Fibroblast of lung (primary cell): ENCODE data around the gene NUDT13. TPM values are rescaled to one million over a fixed set of nuclear protein-coding genes. Genes with fewer than 3 reads are reported as not detected.

Source experiments
- DNase-seq, 2 donors: peaks; one replicate each; pipeline versions ENCODE4 v3.0.0 to v3.0.0-alpha.2; 2010; ENCODE audit warnings: low read depth in 2 of 2
- H2AFZ ChIP-seq: 2 replicates; pipeline ENCODE4 v1.5.1; 2012; ENCODE audit warnings: low read length, control low read depth, inconsistent platforms
- H3K27ac ChIP-seq: 2 replicates; pipeline ENCODE4 v1.5.1; 2011; ENCODE audit warnings: low read length, control low read depth; ENCODE audit not compliant: insufficient read depth
- H3K27me3 ChIP-seq: 2 replicates; pipeline ENCODE4 v1.5.1; 2011; ENCODE audit warnings: mild to moderate bottlenecking, low read length; ENCODE audit not compliant: control insufficient read depth, insufficient read depth
- H3K36me3 ChIP-seq: 2 replicates; pipeline ENCODE4 v1.5.1; 2011; ENCODE audit warnings: low read length; ENCODE audit not compliant: control insufficient read depth, insufficient read depth
- H3K4me1 ChIP-seq: 2 replicates; pipeline ENCODE4 v1.5.1; 2011; ENCODE audit warnings: low read length; ENCODE audit not compliant: control insufficient read depth, insufficient read depth; ENCODE audit errors: extremely low read depth
- H3K4me2 ChIP-seq: 2 replicates; pipeline ENCODE4 v1.5.1; 2011; ENCODE audit warnings: low read length, control low read depth; ENCODE audit not compliant: insufficient read depth; ENCODE audit errors: extremely low read depth
- H3K4me3 ChIP-seq, 4 experiments: fragments of 200-600 bp in 1 of 4; sonication (generic) in 1 of 4; replicated peaks in 1 of 4; 2 replicates each; pipeline ENCODE4 v1.5.1; 2011 to 2016; ENCODE audit warnings: low read length in 4 of 4, low read depth in 3 of 4, mild to moderate bottlenecking in 3 of 4, control low read depth in 2 of 4, inconsistent platforms in 1 of 4, mixed read lengths in 1 of 4; ENCODE audit not compliant: insufficient read depth in 1 of 4; ENCODE audit errors: control extremely low read depth in 1 of 4
- H3K79me2 ChIP-seq: 2 replicates; pipeline ENCODE4 v1.5.1; 2012; ENCODE audit warnings: mild to moderate bottlenecking, low read length, inconsistent platforms; ENCODE audit not compliant: control insufficient read depth, insufficient read depth
- H3K9ac ChIP-seq: 2 replicates; pipeline ENCODE4 v1.5.1; 2011; ENCODE audit warnings: mild to moderate bottlenecking, low read length, control low read depth; ENCODE audit not compliant: insufficient read depth
- H3K9me3 ChIP-seq: 2 replicates; pipeline ENCODE4 v1.5.1; 2012; ENCODE audit warnings: low read depth, low read length; ENCODE audit not compliant: control insufficient read depth, insufficient read depth
- H4K20me1 ChIP-seq: 2 replicates; pipeline ENCODE4 v1.5.1; 2011; ENCODE audit warnings: low read length; ENCODE audit not compliant: control insufficient read depth, insufficient read depth; ENCODE audit errors: extremely low read depth
- EZH2 ChIP-seq: IDR thresholded peaks from 2 replicates; pipeline ENCODE4 v1.5.1; 2012; ENCODE audit warnings: low read length, control low read depth, mild to moderate bottlenecking; ENCODE audit errors: missing control alignments
- polyA plus RNA-seq, 2 donors: library from polyadenylated mRNA; depleted of rRNA in 1 of 2; stranded (reverse) in 1 of 2; unstranded in 1 of 2; fragments of >200 nt; gene quantifications; 2 replicates each; pipeline ENCODE4 v1.2.1, GENCODE V29; 2011 to 2012; ENCODE audit warnings: missing spikeins in 1 of 2
- total RNA-seq: library from RNA; depleted of rRNA; stranded (reverse); fragments of >200 nt; gene quantifications from 2 replicates; pipeline ENCODE4 v1.2.1, GENCODE V29; 2014
- TF ChIP-seq, protein P1 (sequence below), 2 donors: IDR thresholded peaks in 1 of 2; conservative IDR thresholded peaks in 1 of 2; 1 replicate in 1 of 2; 2 replicates in 1 of 2; pipeline ENCODE4 v1.5.1; 2011 to 2012; ENCODE audit warnings: low read length in 2 of 2, control low read depth in 1 of 2, inconsistent platforms in 1 of 2, low read depth in 1 of 2, mild to moderate bottlenecking in 1 of 2

NUDT13 gene
- total and polyA plus RNA-seq, 2 donors (not counting 1 experiment from before 2014, with no cell fraction given): 1.8 to 2.1 TPM

GRCh38 chr10:73166972-73167371 is 56.7 kb downstream of the NUDT13 start:
- Histone ChIP-seq H2AFZ (no peak overlapping the region), H3K4me2 (peak overlapping the region; percentile 42), H3K27ac (peak overlapping the region; percentile 91), H3K9me3 (no peaks in the 10 kb centered on the region), H4K20me1 (no peaks in the 10 kb centered on the region), H3K79me2 (peaks cover 49% of the 10 kb centered on the region), H3K4me3 (peak overlapping the region; percentile 66 to 98 (median 80)), H3K36me3 (peaks cover 4% of the 10 kb centered on the region), H3K9ac (no peak overlapping the region), H3K4me1 (no peaks in the 10 kb centered on the region), H3K27me3 (no peaks in the 10 kb centered on the region)
- TF ChIP-seq, protein P1, sequence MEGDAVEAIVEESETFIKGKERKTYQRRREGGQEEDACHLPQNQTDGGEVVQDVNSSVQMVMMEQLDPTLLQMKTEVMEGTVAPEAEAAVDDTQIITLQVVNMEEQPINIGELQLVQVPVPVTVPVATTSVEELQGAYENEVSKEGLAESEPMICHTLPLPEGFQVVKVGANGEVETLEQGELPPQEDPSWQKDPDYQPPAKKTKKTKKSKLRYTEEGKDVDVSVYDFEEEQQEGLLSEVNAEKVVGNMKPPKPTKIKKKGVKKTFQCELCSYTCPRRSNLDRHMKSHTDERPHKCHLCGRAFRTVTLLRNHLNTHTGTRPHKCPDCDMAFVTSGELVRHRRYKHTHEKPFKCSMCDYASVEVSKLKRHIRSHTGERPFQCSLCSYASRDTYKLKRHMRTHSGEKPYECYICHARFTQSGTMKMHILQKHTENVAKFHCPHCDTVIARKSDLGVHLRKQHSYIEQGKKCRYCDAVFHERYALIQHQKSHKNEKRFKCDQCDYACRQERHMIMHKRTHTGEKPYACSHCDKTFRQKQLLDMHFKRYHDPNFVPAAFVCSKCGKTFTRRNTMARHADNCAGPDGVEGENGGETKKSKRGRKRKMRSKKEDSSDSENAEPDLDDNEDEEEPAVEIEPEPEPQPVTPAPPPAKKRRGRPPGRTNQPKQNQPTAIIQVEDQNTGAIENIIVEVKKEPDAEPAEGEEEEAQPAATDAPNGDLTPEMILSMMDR (conservative IDR thresholded peaks at IDR 0.05 in 1 of 2, IDR thresholded peaks at IDR 0.05 in 1 of 2; ENCODE audit: low read depth in 1 of 2, low read length in 2 of 2): no peak
- no peak for DNase-seq

DNA sequence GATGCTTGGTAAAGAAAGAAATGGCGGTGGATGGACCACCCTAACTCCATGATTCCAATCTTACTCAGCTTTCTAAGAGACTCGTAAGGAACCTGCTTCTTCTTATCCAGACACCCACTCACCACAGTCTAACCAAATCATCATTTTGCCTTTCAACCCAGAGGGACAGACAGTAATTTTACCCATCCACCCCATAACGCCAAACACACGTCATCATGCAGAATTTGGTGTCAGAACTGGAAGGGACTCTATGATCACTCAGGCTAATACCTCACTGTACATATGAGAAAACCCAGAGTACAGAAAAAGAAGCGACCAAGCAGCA is 57.2 kb downstream of the NUDT13 start:
- H3K4me3 ChIP-seq: peak overlapping the region; percentile 66 to 98 (median 80)
- H2AFZ ChIP-seq: peak overlapping the region; percentile 69
- no peaks in the 10 kb centered on the region for H3K4me1 ChIP-seq
- H3K36me3 ChIP-seq: peaks cover 2% of the 10 kb centered on the region
- peak overlapping the region; percentile 91 for H3K27ac ChIP-seq
- TF ChIP-seq, protein P1 (conservative IDR thresholded peaks at IDR 0.05 in 1 of 2, IDR thresholded peaks at IDR 0.05 in 1 of 2; ENCODE audit: low read depth in 1 of 2, low read length in 2 of 2): no peak
- TF ChIP-seq EZH2: no peak
- H3K9me3 ChIP-seq: no peaks in the 10 kb centered on the region
- peak in 1 of 2 donors; percentile 23 for DNase-seq
- no peaks in the 10 kb centered on the region for H3K27me3 ChIP-seq
- H3K4me2 ChIP-seq: peak overlapping the region; percentile 42
- H4K20me1 ChIP-seq: no peaks in the 10 kb centered on the region
- H3K9ac ChIP-seq: peak overlapping the region; percentile 86
- H3K79me2 ChIP-seq: peaks cover 44% of the 10 kb centered on the region

DNA sequence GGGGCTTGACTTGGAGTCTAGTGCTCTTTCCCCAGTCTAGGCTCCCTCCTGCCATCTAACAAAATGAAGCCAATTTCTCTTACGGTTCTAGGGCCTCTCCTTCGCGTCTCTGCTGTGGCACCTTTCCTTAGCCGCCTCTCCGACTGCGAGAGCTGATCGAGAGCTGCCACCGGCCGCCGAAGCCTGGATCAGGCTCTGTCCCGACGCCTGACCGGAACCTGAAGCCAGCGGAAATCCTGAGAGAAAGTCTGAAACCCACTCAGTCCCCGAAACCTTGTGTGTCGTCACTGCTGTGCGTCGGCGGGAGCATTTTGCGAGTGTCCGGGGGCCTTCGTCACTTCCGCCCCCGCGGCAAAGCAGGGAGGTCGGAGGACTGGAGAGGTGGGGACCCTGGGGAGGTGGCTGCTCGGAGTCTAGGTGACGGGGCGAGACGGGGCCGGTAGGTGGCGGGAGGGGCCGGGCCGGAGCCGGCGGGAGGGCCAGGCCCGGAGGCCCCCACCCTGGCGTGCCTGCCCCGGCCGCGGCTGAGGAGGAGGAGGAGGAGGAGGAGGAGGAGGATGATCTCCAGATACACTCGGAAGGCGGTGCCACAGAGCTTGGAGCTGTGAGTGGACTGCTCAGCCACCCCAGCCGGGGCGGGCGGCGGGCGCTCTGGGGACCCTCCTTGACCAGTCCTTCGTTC is 57.7 kb downstream of the NUDT13 start, which contains the start of the genes ECD and FAM149B1:
Gene ECD (minus strand): TSS at position 226 of the 682 bp plus-strand sequence. CDS start 4,071 bp downstream, outside the sequence.
Gene FAM149B1 (plus strand): TSS at position 337 of the 682 bp plus-strand sequence. CDS start 221 bp downstream, at position 558.
- no peaks in the 10 kb centered on the region for H3K4me1 ChIP-seq
- H2AFZ ChIP-seq: peak within 1 kb of the TSS; percentile 69
- DNase-seq: peak; percentile 94
- peak within 1 kb of the TSS; percentile 91 for H3K27ac ChIP-seq
- no peaks in the 10 kb centered on the region for H4K20me1 ChIP-seq
- peak within 1 kb of the TSS; percentile 77 for H3K4me2 ChIP-seq
- TF ChIP-seq EZH2: no peak
- TF ChIP-seq, protein P1 (conservative IDR thresholded peaks at IDR 0.05 in 1 of 2, IDR thresholded peaks at IDR 0.05 in 1 of 2; ENCODE audit: low read depth in 1 of 2, low read length in 2 of 2): no peak
- H3K27me3 ChIP-seq: no peaks in the 10 kb centered on the region
- H3K9ac ChIP-seq: peak within 1 kb of the TSS; percentile 86
- H3K4me3 ChIP-seq: peak within 1 kb of the TSS; percentile 66 to 98 (median 80)
- no peaks in the 10 kb centered on the region for H3K9me3 ChIP-seq
- no peaks in the 10 kb centered on the region for H3K36me3 ChIP-seq
- H3K79me2 ChIP-seq: peaks cover 39% of the 10 kb centered on the region
